Adipose tissue (tissue), 3 donors: ENCODE measurements around the gene TAC4. TPM values are rescaled to one million over a fixed set of nuclear protein-coding genes. Genes with fewer than 3 reads are reported as not detected.

Source experiments
- H3K27ac ChIP-seq: one replicate; pipeline ENCODE4 v1.5.1; 2013; ENCODE audit warnings: low read depth, low read length
- WGBS, 3 donors: extraction: QIAGEN DNeasy Blood & Tissue Kit; methylation state at CpG; one replicate each; pipeline ENCODE4 v1.1.7; 2013; 5-methylcytosine and 5-hydroxymethylcytosine counted together
- polyA plus RNA-seq, 3 donors: library from polyadenylated mRNA; stranded (reverse); fragments of 200-250 nt; gene quantifications; one replicate each; pipeline ENCODE4 v1.2.3, GENCODE V29; 2013
- donor health status: healthy with polysubstance abuse.
- donor health status: Bipolar disorder and iron deficiency.
- donor health status: healthy.

Gene TAC4
- polyA plus RNA-seq, 3 donors, result not detected

- WGBS, 3 donors, result 65 to 69% (median 67%) methylated on average over 9 of the region's 9 CpGs
- H3K27ac ChIP-seq, result no peak overlapping the region
Measured at GRCh38 chr17:49875685-49876084, 27.8 kb upstream of the TAC4 start.

DNA sequence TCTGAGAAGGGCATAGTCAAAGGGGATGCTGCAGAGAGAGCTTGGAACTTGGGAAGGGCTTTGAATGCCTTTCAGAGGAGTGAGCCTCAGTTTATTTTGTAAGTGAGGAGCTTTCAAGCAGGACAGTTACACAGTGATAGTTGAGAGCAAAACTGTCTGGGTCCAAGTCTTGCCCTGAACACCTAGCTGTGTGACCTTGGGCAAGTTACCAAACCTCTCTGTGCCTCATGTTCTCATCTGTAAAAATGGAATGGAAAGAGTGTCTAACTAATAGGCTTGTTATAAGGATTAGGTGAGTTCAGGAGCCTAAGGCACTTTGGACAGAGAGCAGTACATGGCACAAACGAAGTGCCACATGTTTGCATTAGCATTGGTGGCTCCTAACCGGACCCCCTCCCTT is 27.0 kb upstream of the TAC4 start:
- 81 to 92% (median 87%) methylated on average over 2 of the region's 2 CpGs for WGBS, 3 donors
- no peak overlapping the region for H3K27ac ChIP-seq

GRCh38 chr17:49873926-49874325 is 26.1 kb upstream of the TAC4 start:
- H3K27ac ChIP-seq, result no peak overlapping the region
- WGBS, 3 donors, result 59 to 87% (median 73%) methylated on average over 3 of the region's 3 CpGs

GRCh38 chr17:49873466-49873865 is 25.6 kb upstream of the TAC4 start:
- 59 to 80% (median 73%) methylated on average over 6 of the region's 6 CpGs for WGBS, 3 donors
- no peak overlapping the region for H3K27ac ChIP-seq

- WGBS, 3 donors, result 64 to 74% (median 72%) methylated on average over 6 of the region's 6 CpGs
- no peak overlapping the region for H3K27ac ChIP-seq
Measured at GRCh38 chr17:49872754-49873377, 25.0 kb upstream of the TAC4 start.

- 80 to 86% (median 85%) methylated on average over 7 of the region's 7 CpGs for WGBS, 3 donors
- no peak overlapping the region for H3K27ac ChIP-seq
Measured at GRCh38 chr17:49871211-49871610, 23.3 kb upstream of the TAC4 start.

DNA sequence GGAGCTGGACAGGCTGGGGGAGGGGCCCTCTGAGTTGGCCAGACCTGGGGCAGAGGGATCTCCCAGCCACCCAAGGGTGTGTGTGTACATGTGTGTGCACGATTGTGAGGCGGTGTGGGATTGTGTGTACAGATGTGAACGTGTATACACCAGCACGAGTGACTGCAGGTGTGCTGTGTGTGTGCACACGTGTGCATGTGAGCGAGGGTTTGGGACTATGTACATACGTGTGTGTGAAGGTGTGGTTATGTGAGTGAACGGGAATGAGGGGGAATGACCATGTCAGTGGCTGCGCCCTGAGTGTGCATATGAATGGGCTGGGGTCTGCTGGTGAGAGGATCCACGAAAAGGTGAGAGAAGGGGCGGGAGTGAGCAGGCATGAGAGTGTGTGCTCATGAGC is 22.4 kb upstream of the TAC4 start:
- 81 to 91% (median 90%) methylated on average over 11 of the region's 11 CpGs for WGBS, 3 donors
- no peak overlapping the region for H3K27ac ChIP-seq

GRCh38 chr17:49869038-49869374 is 21.1 kb upstream of the TAC4 start:
- 17 to 57% (median 26%) methylated on average over 1 of the region's 1 CpG for WGBS, 3 donors
- no peak overlapping the region for H3K27ac ChIP-seq

DNA sequence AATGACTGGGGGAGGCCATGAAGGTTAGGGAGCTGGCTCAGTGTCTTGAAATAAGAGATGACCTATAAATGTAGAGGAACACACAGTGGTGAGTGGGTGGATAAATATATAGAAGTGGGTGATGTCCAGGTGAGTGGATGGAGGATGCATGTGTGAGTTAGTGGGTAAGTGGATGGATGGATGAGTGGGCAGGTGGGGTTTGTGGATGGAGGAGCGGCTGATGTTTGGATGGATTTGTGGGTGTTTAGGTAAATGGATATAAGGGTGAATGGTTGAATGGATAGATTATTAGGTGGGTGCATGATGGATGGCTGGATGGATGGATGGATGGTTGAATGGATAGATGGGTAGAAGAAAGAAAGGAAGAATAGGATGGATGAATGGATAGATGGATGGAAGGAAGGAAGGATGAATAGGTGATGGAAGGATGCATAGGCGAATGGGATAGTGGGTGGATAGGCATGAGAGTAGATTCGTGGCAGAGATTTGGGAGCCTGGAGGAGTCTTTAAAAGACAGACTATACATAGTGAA is 19.1 kb upstream of the TAC4 start:
- 71 to 99% (median 81%) methylated on average over 3 of the region's 3 CpGs for WGBS, 3 donors
- H3K27ac ChIP-seq, result no peak overlapping the region

DNA sequence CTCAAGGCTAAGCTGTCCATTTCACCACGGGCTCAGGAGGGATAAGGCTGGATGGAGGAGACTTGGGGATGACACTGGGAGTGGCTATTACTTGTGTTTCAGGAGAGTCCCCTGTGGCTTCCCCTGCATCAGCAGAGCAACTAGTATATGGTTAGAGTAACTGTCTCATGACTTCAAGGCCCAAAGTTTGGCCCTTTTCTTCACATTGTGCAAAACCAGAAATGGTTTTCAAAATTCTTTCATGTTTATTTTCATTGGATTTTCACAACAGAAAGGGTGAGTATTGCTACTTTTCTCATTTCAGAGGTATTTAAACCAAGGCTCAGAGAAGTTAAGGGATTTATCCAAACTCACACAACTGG is 18.1 kb upstream of the TAC4 start:
- 30 to 63% (median 61%) methylated on average over 1 of the region's 1 CpG for WGBS, 3 donors

GRCh38 chr17:49862781-49863331 is 15.0 kb upstream of the TAC4 start:
- no peak overlapping the region for H3K27ac ChIP-seq
- WGBS, 3 donors, result 31 to 46% (median 34%) methylated on average over 17 of the region's 17 CpGs

More for the DNA sequence above, 18.1 kb upstream of the TAC4 start:
- no peak overlapping the region for H3K27ac ChIP-seq

- WGBS, 3 donors, result 36 to 39% (median 39%) methylated on average over 16 of the region's 16 CpGs
- no peak overlapping the region for H3K27ac ChIP-seq
Measured at GRCh38 chr17:49861150-49861884, 13.4 kb upstream of the TAC4 start.

GRCh38 chr17:49859991-49860953 is 12.4 kb upstream of the TAC4 start:
- H3K27ac ChIP-seq, result no peak overlapping the region
- 59 to 75% (median 66%) methylated on average over 20 of the region's 20 CpGs for WGBS, 3 donors

GRCh38 chr17:49858796-49859195 is 10.9 kb upstream of the TAC4 start:
- no peak overlapping the region for H3K27ac ChIP-seq
- 28 to 59% (median 46%) methylated on average over 6 of the region's 6 CpGs for WGBS, 3 donors

DNA sequence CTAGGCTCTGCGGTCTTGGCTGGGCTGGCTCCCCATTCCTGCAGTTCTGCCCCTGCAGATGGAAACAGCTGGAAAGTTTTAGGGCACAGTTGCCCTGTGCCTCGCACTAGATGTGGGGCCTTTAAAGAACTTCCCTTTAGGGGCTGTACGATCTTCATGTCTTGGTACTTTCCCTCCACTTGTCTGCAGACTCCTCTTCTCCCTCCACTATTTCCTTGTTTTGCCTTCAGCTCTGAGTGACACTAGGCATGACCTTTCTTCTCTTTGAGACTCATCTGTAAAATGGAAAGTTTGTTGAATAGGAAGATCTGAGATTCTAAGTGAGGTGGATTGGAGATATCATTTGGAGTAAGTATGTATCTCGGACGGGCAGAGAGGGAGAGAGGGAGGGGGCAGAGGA is 6.3 kb upstream of the TAC4 start:
- WGBS, 3 donors, result 78 to 87% (median 86%) methylated on average over 5 of the region's 5 CpGs
- no peak overlapping the region for H3K27ac ChIP-seq

GRCh38 chr17:49853470-49854015 is 5.7 kb upstream of the TAC4 start:
- H3K27ac ChIP-seq, result no peak overlapping the region
- 73 to 82% (median 77%) methylated on average over 10 of the region's 10 CpGs for WGBS, 3 donors

- H3K27ac ChIP-seq, result no peak overlapping the region
- WGBS, 3 donors, result 6 to 8% (median 8%) methylated on average over 44 to 55 of the region's 55 CpGs
Measured at GRCh38 chr17:49851387-49852291, 3.8 kb upstream of the TAC4 start.
